GM12878 (cell line): ENCODE measurements around the gene SELENOM. TPM values are rescaled to one million over a fixed set of nuclear protein-coding genes. Genes with fewer than 3 reads are reported as not detected.

Experiments used
- BCL11A ChIP-seq: IDR thresholded peaks from 2 replicates; pipeline ENCODE4 v1.6.1; 2011; ENCODE audit warnings: low read depth, low read length
- CEBPB ChIP-seq, 2 experiments: fragments of 150-350 bp in 1 of 2; IDR thresholded peaks; 2 replicates each; pipeline ENCODE4 v1.6.1; 2012 to 2014; ENCODE audit warnings: low read depth in 2 of 2, low read length in 2 of 2, borderline replicate concordance in 1 of 2, inconsistent platforms in 1 of 2
- KAT2A ChIP-seq: conservative IDR thresholded peaks from 2 replicates; pipeline ENCODE4 v1.6.1; 2011; ENCODE audit warnings: low read depth, low read length; ENCODE audit not compliant: control insufficient read depth
- TCF3 ChIP-seq: IDR thresholded peaks from 2 replicates; pipeline ENCODE4 v1.6.1; 2012; ENCODE audit warnings: low read depth, mild to moderate bottlenecking, low read length, borderline replicate concordance; ENCODE audit not compliant: insufficient read depth
- ZNF207 ChIP-seq: fragments of 450-650 bp; IDR thresholded peaks from 2 replicates; pipeline ENCODE4 v1.6.1; 2014; ENCODE audit warnings: antibody characterized with exemption, mild to moderate bottlenecking, borderline replicate concordance
- polyA plus RNA-seq, 11 experiments: library from polyadenylated mRNA; depleted of rRNA in 4 of 11; unstranded in 6 of 11; stranded (reverse) in 5 of 11; fragments of >200 nt; fragmentation: Nextera tagmentation in 4 of 11; fragmentation: Illumina TruSeq in 1 of 11; extraction: Ambion mirVana in 4 of 11; extraction: Trizol in 1 of 11; gene quantifications; 1 replicate in 1 of 11; 2 replicates in 10 of 11; pipeline versions ENCODE4 v1.2.1 to v1.2.3, GENCODE V29; 2011 to 2016; ENCODE audit warnings: inconsistent platforms in 2 of 11, missing spikeins in 2 of 11, low read depth in 1 of 11
- total RNA-seq, 4 experiments: library from RNA; depleted of rRNA in 3 of 4; stranded (reverse); fragments of >200 nt in 3 of 4; fragmentation: Illumina TruSeq in 1 of 4; extraction: Trizol in 1 of 4; gene quantifications; 2 replicates each; pipeline versions ENCODE4 v1.2.1 to v1.2.3, GENCODE V29; 2013 to 2021
- TF ChIP-seq, protein P1 (sequence below): fragments of 450-650 bp; IDR thresholded peaks from 2 replicates; pipeline ENCODE4 v1.6.1; 2018; ENCODE audit warnings: borderline replicate concordance, mild to moderate bottlenecking; ENCODE audit not compliant: partially characterized antibody
- TF ChIP-seq, protein P2 (sequence below): IDR thresholded peaks from 2 replicates; pipeline ENCODE4 v1.6.1; 2012; ENCODE audit warnings: mild to moderate bottlenecking, low read depth, low read length
- TF ChIP-seq, protein P3 (sequence below): fragments of 450-650 bp; IDR thresholded peaks from 2 replicates; pipeline ENCODE4 v1.6.1; 2017; ENCODE audit warnings: mild to moderate bottlenecking, moderate library complexity

SELENOM gene
- total and polyA plus RNA-seq, 10 of the 15 experiments (the other 5 are each of a cell fraction or from before 2014, with no cell fraction given) = 0.80 to 8.3 (median 2.0) TPM

DNA sequence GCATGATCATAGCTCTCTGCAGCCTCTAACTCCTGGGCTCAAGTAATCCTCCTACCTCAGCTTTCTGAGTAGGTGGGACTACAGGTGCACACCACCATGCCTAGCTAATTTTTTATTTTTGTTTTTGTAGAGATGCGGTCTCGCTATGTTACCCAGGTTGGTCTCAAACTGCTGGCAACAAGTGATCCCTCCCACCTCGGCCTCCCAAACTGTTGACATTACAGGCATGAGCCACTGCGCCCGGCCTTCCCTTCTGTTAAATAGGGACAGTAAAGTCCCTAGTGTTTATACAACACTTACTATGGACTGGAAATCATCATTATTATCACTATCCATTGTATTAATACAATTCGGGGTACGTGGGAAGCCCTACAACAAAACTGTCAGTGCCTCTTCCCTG lies 12.6 kb downstream of the SELENOM start (continued):
- TF ChIP-seq, protein P1, sequence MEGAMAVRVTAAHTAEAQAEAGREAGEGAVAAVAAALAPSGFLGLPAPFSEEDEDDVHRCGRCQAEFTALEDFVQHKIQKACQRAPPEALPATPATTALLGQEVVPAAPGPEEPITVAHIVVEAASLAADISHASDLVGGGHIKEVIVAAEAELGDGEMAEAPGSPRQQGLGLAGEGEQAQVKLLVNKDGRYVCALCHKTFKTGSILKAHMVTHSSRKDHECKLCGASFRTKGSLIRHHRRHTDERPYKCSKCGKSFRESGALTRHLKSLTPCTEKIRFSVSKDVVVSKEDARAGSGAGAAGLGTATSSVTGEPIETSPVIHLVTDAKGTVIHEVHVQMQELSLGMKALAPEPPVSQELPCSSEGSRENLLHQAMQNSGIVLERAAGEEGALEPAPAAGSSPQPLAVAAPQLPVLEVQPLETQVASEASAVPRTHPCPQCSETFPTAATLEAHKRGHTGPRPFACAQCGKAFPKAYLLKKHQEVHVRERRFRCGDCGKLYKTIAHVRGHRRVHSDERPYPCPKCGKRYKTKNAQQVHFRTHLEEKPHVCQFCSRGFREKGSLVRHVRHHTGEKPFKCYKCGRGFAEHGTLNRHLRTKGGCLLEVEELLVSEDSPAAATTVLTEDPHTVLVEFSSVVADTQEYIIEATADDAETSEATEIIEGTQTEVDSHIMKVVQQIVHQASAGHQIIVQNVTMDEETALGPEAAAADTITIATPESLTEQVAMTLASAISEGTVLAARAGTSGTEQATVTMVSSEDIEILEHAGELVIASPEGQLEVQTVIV = no peak
- no peak for TF ChIP-seq CEBPB (IDR thresholded peaks at IDR 0.05; ENCODE audit: borderline replicate concordance in 1 of 2, low read depth in 2 of 2, low read length in 2 of 2)
- TF ChIP-seq, protein P2, sequence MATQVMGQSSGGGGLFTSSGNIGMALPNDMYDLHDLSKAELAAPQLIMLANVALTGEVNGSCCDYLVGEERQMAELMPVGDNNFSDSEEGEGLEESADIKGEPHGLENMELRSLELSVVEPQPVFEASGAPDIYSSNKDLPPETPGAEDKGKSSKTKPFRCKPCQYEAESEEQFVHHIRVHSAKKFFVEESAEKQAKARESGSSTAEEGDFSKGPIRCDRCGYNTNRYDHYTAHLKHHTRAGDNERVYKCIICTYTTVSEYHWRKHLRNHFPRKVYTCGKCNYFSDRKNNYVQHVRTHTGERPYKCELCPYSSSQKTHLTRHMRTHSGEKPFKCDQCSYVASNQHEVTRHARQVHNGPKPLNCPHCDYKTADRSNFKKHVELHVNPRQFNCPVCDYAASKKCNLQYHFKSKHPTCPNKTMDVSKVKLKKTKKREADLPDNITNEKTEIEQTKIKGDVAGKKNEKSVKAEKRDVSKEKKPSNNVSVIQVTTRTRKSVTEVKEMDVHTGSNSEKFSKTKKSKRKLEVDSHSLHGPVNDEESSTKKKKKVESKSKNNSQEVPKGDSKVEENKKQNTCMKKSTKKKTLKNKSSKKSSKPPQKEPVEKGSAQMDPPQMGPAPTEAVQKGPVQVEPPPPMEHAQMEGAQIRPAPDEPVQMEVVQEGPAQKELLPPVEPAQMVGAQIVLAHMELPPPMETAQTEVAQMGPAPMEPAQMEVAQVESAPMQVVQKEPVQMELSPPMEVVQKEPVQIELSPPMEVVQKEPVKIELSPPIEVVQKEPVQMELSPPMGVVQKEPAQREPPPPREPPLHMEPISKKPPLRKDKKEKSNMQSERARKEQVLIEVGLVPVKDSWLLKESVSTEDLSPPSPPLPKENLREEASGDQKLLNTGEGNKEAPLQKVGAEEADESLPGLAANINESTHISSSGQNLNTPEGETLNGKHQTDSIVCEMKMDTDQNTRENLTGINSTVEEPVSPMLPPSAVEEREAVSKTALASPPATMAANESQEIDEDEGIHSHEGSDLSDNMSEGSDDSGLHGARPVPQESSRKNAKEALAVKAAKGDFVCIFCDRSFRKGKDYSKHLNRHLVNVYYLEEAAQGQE = no peak
- TF ChIP-seq BCL11A = no peak
- no peak for TF ChIP-seq TCF3
- TF ChIP-seq KAT2A = no peak
- TF ChIP-seq, protein P3, sequence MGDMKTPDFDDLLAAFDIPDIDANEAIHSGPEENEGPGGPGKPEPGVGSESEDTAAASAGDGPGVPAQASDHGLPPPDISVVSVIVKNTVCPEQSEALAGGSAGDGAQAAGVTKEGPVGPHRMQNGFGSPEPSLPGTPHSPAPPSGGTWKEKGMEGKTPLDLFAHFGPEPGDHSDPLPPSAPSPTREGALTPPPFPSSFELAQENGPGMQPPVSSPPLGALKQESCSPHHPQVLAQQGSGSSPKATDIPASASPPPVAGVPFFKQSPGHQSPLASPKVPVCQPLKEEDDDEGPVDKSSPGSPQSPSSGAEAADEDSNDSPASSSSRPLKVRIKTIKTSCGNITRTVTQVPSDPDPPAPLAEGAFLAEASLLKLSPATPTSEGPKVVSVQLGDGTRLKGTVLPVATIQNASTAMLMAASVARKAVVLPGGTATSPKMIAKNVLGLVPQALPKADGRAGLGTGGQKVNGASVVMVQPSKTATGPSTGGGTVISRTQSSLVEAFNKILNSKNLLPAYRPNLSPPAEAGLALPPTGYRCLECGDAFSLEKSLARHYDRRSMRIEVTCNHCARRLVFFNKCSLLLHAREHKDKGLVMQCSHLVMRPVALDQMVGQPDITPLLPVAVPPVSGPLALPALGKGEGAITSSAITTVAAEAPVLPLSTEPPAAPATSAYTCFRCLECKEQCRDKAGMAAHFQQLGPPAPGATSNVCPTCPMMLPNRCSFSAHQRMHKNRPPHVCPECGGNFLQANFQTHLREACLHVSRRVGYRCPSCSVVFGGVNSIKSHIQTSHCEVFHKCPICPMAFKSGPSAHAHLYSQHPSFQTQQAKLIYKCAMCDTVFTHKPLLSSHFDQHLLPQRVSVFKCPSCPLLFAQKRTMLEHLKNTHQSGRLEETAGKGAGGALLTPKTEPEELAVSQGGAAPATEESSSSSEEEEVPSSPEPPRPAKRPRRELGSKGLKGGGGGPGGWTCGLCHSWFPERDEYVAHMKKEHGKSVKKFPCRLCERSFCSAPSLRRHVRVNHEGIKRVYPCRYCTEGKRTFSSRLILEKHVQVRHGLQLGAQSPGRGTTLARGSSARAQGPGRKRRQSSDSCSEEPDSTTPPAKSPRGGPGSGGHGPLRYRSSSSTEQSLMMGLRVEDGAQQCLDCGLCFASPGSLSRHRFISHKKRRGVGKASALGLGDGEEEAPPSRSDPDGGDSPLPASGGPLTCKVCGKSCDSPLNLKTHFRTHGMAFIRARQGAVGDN = no peak
- TF ChIP-seq ZNF207 = no peak
- TF ChIP-seq, all 136 proteins: peak for 0
